Type B pancreatic cell (in vitro differentiated cells): ENCODE measurements around the gene NAA25. TPM values are rescaled to one million over a fixed set of nuclear protein-coding genes. Genes with fewer than 3 reads are reported as not detected.
"Not testable (repeated sequence)": the region's sequence is repeated elsewhere in the genome, so short reads cannot be mapped to it uniquely, and the experiment has no call there.

ENCODE experiments used
- DNase-seq: peaks from one replicate; pipeline ENCODE4 v3.0.0; 2021; ENCODE audit warnings: mixed read lengths; ENCODE audit not compliant: unreplicated experiment; ENCODE audit errors: extremely low spot score
- H3K27ac Mint-ChIP-seq: 2 replicates; pipeline ENCODE4 v1.8.0; 2021; ENCODE audit warnings: mild to moderate bottlenecking, mixed read lengths
- H3K27me3 Mint-ChIP-seq: 2 replicates; pipeline ENCODE4 v1.8.0; 2021; ENCODE audit warnings: mixed read lengths
- H3K36me3 Mint-ChIP-seq: 2 replicates; pipeline ENCODE4 v1.8.0; 2021; ENCODE audit warnings: mixed read lengths
- H3K4me1 Mint-ChIP-seq: one replicate; pipeline ENCODE4 v1.8.0; 2021; ENCODE audit warnings: mixed read lengths; ENCODE audit not compliant: unreplicated experiment
- H3K4me3 Mint-ChIP-seq: 2 replicates; pipeline ENCODE4 v1.8.0; 2021; ENCODE audit warnings: mild to moderate bottlenecking, mixed read lengths
- H3K9me3 Mint-ChIP-seq: 2 replicates; pipeline ENCODE4 v1.8.0; 2021; ENCODE audit warnings: mixed read lengths
- CTCF ChIP-seq: fragments of 200-600 bp; sonication (generic); conservative IDR thresholded peaks from 2 replicates; pipeline ENCODE4 v1.5.0; 2021; ENCODE audit warnings: antibody characterized with exemption, mild to moderate bottlenecking
- total RNA-seq: library from RNA; stranded (reverse); gene quantifications from 2 replicates; pipeline ENCODE4 v1.2.1, GENCODE V29; 2021; ENCODE audit warnings: low replicate concordance

The NAA25 gene
- total RNA-seq, 1 donor from 2014 or later, result 35.9 TPM

GRCh38 chr12:112000820-112001219 is 107.8 kb downstream of the NAA25 start:
- DNase-seq, result no peak
- no peak overlapping the region for H3K27ac Mint-ChIP-seq
- peaks cover 3% of the 10 kb centered on the region for H3K36me3 Mint-ChIP-seq
- H3K4me3 Mint-ChIP-seq, result no peak overlapping the region
- peaks cover 2% of the 10 kb centered on the region for H3K4me1 Mint-ChIP-seq
- no peaks in the 10 kb centered on the region for H3K27me3 Mint-ChIP-seq
- TF ChIP-seq CTCF, result no peak
- no peaks in the 10 kb centered on the region for H3K9me3 Mint-ChIP-seq

- not testable (repeated sequence) for H3K27me3 Mint-ChIP-seq, H3K4me3 Mint-ChIP-seq, H3K36me3 Mint-ChIP-seq, H3K4me1 Mint-ChIP-seq, DNase-seq, H3K9me3 Mint-ChIP-seq, H3K27ac Mint-ChIP-seq
These were observed 109.5 kb downstream of the NAA25 start for GRCh38 chr12:111999129-111999528.

GRCh38 chr12:111998015-111998414 is 110.6 kb downstream of the NAA25 start:
- H3K9me3 Mint-ChIP-seq, result no peaks in the 10 kb centered on the region
- peaks cover 4% of the 10 kb centered on the region for H3K4me1 Mint-ChIP-seq
- no peaks in the 10 kb centered on the region for H3K27me3 Mint-ChIP-seq
- H3K4me3 Mint-ChIP-seq, result no peak overlapping the region
- no peak for TF ChIP-seq CTCF
- H3K36me3 Mint-ChIP-seq, result peaks cover 3% of the 10 kb centered on the region
- H3K27ac Mint-ChIP-seq, result no peak overlapping the region
- DNase-seq, result no peak

GRCh38 chr12:111997300-111997699 is 111.3 kb downstream of the NAA25 start:
- no peaks in the 10 kb centered on the region for H3K9me3 Mint-ChIP-seq
- DNase-seq, result no peak
- H3K27ac Mint-ChIP-seq, result no peak overlapping the region
- no peaks in the 10 kb centered on the region for H3K27me3 Mint-ChIP-seq
- no peaks in the 10 kb centered on the region for H3K36me3 Mint-ChIP-seq
- no peak overlapping the region for H3K4me3 Mint-ChIP-seq
- TF ChIP-seq CTCF, result no peak
- H3K4me1 Mint-ChIP-seq, result peaks cover 4% of the 10 kb centered on the region

- Mint-ChIP-seq H3K4me3 (no peak overlapping the region), H3K36me3 (peaks cover 3% of the 10 kb centered on the region), H3K9me3 (no peaks in the 10 kb centered on the region), H3K27ac (no peak overlapping the region), H3K27me3 (no peaks in the 10 kb centered on the region), H3K4me1 (peaks cover 4% of the 10 kb centered on the region)
- no peak for DNase-seq
- no peak for TF ChIP-seq CTCF
These were observed 112.7 kb downstream of the NAA25 start for GRCh38 chr12:111995782-111996480.

GRCh38 chr12:111994211-111995111 is 114.1 kb downstream of the NAA25 start:
- not testable (repeated sequence) for DNase-seq, H3K36me3 Mint-ChIP-seq, H3K27me3 Mint-ChIP-seq, H3K4me1 Mint-ChIP-seq, H3K9me3 Mint-ChIP-seq
- H3K27ac Mint-ChIP-seq, result peak overlapping the region; percentile 76
- H3K4me3 Mint-ChIP-seq, result peak overlapping the region; percentile 47
